Stimulated activated CD4-positive, alpha-beta T cell treated with anti-CD3 and anti-CD28 coated beads, Interleukin-4, amount 100 ng/mL, for 48 hours (primary cell): ENCODE results near the gene GPBP1.
"Not testable (repeated sequence)": the region's sequence is repeated elsewhere in the genome, so short reads cannot be mapped to it uniquely, and the experiment has no call there.

Source experiments
- DNase-seq, 2 donors: peaks; one replicate each; pipeline ENCODE4 v3.0.0-alpha.2; 2020; ENCODE audit warnings: low read depth in 2 of 2

Gene GPBP1

GRCh38 chr5:57176350-57176857 lies 2.5 kb downstream of the GPBP1 start:
- DNase-seq = no peak

- no peak for DNase-seq
Observed at GRCh38 chr5:57177479-57178156, 3.8 kb downstream of the GPBP1 start.

- DNase-seq = not testable (repeated sequence)
Observed at GRCh38 chr5:57178238-57178637, 4.4 kb downstream of the GPBP1 start.

- no peak for DNase-seq
Observed at GRCh38 chr5:57179262-57180200, 5.7 kb downstream of the GPBP1 start.

GRCh38 chr5:57181154-57181553 lies 7.3 kb downstream of the GPBP1 start:
- no peak for DNase-seq

GRCh38 chr5:57184322-57184721 lies 10.5 kb downstream of the GPBP1 start:
- no peak for DNase-seq

- DNase-seq = no peak
Observed at GRCh38 chr5:57185313-57185712, 11.5 kb downstream of the GPBP1 start.

- DNase-seq = no peak
Observed at GRCh38 chr5:57186194-57186593, 12.3 kb downstream of the GPBP1 start.

- DNase-seq = not testable (repeated sequence)
Observed at GRCh38 chr5:57187977-57188376, 14.1 kb downstream of the GPBP1 start.

GRCh38 chr5:57189515-57189914 lies 15.7 kb downstream of the GPBP1 start:
- no peak for DNase-seq

- no peak for DNase-seq
Observed at GRCh38 chr5:57190593-57190992, 16.7 kb downstream of the GPBP1 start.

GRCh38 chr5:57191163-57191562 lies 17.3 kb downstream of the GPBP1 start:
- DNase-seq = no peak

GRCh38 chr5:57191986-57192385 lies 18.1 kb downstream of the GPBP1 start:
- no peak for DNase-seq

GRCh38 chr5:57192832-57193231 lies 19.0 kb downstream of the GPBP1 start:
- DNase-seq = not testable (repeated sequence)

- no peak for DNase-seq
Observed at GRCh38 chr5:57193757-57194413, 20.0 kb downstream of the GPBP1 start.

- no peak for DNase-seq
Observed at GRCh38 chr5:57194653-57195052, 20.8 kb downstream of the GPBP1 start.

GRCh38 chr5:57195060-57195459 lies 21.2 kb downstream of the GPBP1 start:
- no peak for DNase-seq

- no peak for DNase-seq
Observed at GRCh38 chr5:57199866-57200265, 26.0 kb downstream of the GPBP1 start.

- DNase-seq = no peak
Observed at GRCh38 chr5:57202811-57203210, 29.0 kb downstream of the GPBP1 start.

GRCh38 chr5:57207007-57207653 lies 33.3 kb downstream of the GPBP1 start:
- no peak for DNase-seq

- DNase-seq = no peak
Observed at GRCh38 chr5:57207681-57208080, 33.8 kb downstream of the GPBP1 start.
